TTC549 (cell line): Measurements from ENCODE around the gene GFAP.
"Not testable (repeated sequence)": the region's sequence is repeated elsewhere in the genome, so short reads cannot be mapped to it uniquely, and the experiment has no call there.

Experiments used
- FAIRE-seq: peaks from 2 replicates; lab custom pipeline; 2012; peaks lifted over from hg19 to GRCh38; lab: Jason Lieb, UNC

Gene GFAP

DNA sequence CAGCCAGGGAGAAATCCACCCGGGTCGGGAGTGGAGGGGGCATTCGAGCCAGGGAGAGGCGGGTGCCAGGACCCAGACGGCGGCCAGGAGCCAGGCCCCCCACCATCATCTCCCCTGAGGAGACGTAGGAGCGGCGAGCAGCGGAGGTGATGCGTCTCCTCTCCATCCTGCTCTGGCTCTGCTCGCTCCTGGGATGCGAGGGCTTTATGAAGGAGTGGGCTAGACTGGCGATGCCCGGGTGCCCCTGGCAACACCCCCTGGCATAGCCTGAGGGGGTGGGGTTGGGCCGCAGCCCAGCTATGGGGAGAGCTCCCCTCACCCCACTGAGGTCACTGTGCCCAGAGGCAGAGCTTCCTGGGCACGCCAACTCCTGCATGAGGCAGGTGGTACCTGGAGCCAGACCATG lies at the start of gene GFAP:
Gene GFAP, minus strand, starts transcription at position 180 of the 406 bp plus-strand sequence. Its CDS starts 14 bp downstream, at position 166.
- no peak for FAIRE-seq

DNA sequence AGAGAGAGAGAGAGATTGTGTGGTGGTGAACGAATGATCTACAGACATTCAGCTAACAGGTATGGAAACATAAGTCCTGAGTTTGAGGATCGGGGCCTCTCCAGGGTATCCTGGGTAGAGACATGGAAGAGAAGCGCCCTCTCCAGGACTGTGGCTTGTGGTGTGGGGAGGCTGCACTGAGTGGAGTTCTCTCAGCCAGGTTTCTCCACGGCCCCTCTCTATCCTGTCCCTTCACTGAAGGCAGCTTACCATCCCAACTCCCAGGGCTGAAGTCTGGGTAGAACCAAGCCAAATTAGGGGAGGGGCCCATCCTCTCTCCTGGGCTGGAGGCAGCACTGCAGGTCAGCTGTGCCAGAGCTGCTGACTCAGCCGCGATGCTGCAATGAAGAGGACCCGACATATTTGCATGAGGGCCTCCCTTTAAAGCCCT lies 46.6 kb upstream of the GFAP start:
- no peak for FAIRE-seq

DNA sequence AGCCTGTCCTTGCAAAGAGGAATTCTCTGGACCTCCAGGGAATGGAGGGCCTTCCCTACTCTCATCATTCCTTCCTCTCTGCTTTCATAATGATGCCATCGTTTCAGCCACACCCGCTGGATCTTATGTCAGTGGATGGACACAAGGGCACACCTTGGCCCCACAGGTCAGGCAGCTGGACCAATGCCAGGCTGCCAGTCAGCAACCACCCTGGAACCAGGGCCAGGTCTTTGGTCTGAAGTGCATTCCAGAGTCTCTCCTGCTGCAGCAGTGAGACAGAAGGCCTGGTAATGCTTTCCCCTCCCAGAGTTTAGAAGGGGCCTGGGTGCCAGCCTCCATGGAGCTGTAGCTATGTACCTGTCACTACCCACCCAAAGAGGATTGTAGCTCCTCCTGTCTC lies 45.4 kb upstream of the GFAP start:
- FAIRE-seq = no peak

GRCh38 chr17:44959821-44960531 lies 44.7 kb upstream of the GFAP start:
- FAIRE-seq = no peak

GRCh38 chr17:44956998-44957981 lies 42.0 kb upstream of the GFAP start:
- FAIRE-seq = no peak

GRCh38 chr17:44955674-44956425 lies 40.5 kb upstream of the GFAP start:
- FAIRE-seq = no peak

- FAIRE-seq = no peak
These were observed 37.7 kb upstream of the GFAP start for GRCh38 chr17:44952946-44953475.

DNA sequence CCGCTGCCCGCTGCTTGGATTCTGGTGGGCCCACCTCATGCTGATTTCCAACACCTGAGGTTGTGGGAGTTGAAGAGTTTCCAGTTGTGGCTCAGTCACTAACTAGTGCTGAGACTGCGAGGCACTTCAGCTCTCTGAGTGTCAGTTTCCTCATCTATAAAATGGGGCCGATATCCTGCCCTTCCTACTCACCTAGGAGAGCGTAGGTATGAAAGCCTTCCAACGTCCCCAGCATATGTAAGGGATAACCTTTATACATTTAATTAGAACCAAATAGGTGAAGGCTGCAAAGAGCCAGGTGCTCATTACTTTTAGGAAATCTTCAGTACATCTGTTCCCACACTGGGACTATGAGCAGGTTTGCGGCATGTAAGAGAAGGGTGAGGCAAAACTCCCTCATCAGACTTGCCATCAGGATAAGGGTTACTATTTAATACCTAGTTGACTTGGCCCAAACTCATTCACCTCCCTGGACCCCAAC lies 33.1 kb upstream of the GFAP start:
- no peak for FAIRE-seq

GRCh38 chr17:44947461-44948314 lies 32.4 kb upstream of the GFAP start, which contains the start of gene KIF18B:
KIF18B (minus strand) TSS chr17:44947773; CDS start chr17:44936344, 11,429 bp downstream.
- FAIRE-seq = peak; percentile 23

GRCh38 chr17:44945652-44946051 lies 30.4 kb upstream of the GFAP start:
- FAIRE-seq = not testable (repeated sequence)

- no peak for FAIRE-seq
These were observed 27.2 kb upstream of the GFAP start for GRCh38 chr17:44942456-44942855.

- no peak for FAIRE-seq
These were observed 26.5 kb upstream of the GFAP start for GRCh38 chr17:44941712-44942331.

GRCh38 chr17:44940768-44941167 lies 25.5 kb upstream of the GFAP start:
- FAIRE-seq = no peak

- FAIRE-seq = no peak
These were observed 25.0 kb upstream of the GFAP start for GRCh38 chr17:44940317-44940716.

- no peak for FAIRE-seq
These were observed 19.8 kb upstream of the GFAP start for GRCh38 chr17:44935116-44935515.

- FAIRE-seq = no peak
These were observed 19.4 kb upstream of the GFAP start for GRCh38 chr17:44934745-44935105.

DNA sequence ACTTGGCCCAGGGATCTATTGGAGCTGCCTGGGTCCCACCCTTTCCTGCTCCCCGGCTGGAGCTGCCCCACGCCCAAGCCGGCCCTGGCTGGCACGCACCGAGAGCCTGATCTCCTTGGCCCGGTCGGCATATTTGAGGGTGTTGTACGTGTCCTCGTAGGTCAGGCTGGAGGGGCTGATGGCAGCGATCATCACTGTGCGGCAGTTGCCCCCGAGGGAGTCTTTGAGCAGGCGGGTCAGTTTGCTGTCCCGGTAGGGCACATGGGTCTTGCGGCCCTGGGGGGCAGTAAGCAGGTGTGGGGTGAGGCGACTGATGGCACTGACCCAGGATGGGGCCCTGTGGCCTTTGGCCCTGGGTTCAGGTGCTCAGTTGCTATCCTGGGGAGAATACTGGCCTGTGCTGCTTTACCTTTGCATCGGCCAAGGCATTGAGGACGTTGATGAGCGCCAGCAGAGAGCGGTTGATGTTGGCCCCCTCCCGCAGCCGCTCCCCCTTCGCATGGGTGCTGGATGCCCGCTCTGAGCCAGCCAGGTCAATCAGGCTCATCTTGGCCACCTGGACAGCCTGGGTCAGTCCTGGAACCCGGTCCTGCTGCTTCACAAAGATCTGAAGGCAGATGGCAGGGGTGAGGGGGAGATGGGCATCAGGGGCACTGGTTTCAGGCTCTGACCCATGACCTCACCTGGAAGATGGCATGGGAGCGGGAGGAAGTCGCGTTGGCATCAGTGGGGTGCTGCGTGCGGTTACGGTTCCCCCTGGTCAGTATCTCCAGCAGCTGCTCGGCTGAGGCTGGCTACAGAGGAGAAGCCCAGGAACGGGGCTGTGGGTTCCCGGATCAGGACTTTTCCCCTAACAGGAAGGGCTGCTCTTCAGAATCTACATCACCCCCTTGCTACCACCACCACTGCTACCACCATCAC lies 18.8 kb upstream of the GFAP start:
- FAIRE-seq = no peak

- no peak for FAIRE-seq
These were observed 17.4 kb upstream of the GFAP start for GRCh38 chr17:44932787-44933097.

DNA sequence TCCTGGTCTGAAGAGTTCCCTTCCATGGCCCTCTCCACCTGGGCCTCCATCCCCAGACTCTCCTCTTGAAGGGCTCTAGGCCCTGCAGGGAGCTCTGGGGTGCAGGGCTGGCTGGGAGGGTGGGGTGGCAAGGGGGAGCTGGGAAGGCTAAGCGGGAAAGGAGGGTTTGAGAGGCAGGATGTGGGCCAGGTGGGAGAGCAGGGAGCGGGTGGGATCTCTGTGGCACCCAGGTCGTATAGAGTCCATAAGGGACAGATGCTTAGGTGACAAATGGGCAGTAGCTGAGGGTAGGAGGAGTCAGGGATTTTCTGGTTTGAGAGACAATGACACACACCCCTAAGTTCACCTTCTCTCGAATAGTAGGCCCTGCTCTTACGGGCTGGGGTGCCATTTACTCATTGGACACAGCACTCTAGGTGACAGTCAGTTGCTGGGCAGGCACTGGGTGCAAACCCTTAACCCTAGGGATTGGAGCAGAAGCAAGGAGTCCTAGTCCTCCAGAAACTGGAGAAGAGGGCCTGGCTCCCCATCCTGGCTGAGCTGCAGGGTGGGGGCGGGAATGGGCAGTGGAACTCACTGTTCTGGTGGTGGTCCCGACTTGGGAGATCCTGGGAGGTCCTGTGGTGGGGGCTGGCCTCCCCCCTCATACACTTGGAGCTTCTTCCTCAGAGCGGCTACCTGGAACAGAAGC lies 16.9 kb upstream of the GFAP start:
- no peak for FAIRE-seq
